ENCODE measurements around the gene LPAR1.

Gene LPAR1

GRCh38 chr9:110975278-110975677 is 63.0 kb downstream of the LPAR1 start:
- ATAC-seq (ENCODE audit: low read depth) (no peak), DNase-seq (ENCODE audit: low spot score in 2 of 2) (no peak)
- Mint-ChIP-seq H3K4me1 (no peaks in the 10 kb centered on the region), H3K36me3 (no peaks in the 10 kb centered on the region), H3K9me3 (peaks cover 2% of the 10 kb centered on the region), H3K27ac (no peak overlapping the region), H3K27me3 (no peaks in the 10 kb centered on the region), H3K4me3 (no peak overlapping the region)

GRCh38 chr9:110971705-110972104 is 66.6 kb downstream of the LPAR1 start:
- Mint-ChIP-seq H3K36me3 (no peaks in the 10 kb centered on the region), H3K9me3 (peaks cover 3% of the 10 kb centered on the region), H3K4me1 (no peaks in the 10 kb centered on the region), H3K27ac (no peak overlapping the region), H3K4me3 (no peak overlapping the region), H3K27me3 (no peaks in the 10 kb centered on the region)
- ATAC-seq (ENCODE audit: low read depth) = no peak
- no peak for DNase-seq (ENCODE audit: low spot score in 2 of 2)

- ATAC-seq (ENCODE audit: low read depth) (no peak), DNase-seq (ENCODE audit: low spot score in 2 of 2) (no peak)
- Mint-ChIP-seq H3K36me3 (no peaks in the 10 kb centered on the region), H3K27me3 (no peaks in the 10 kb centered on the region), H3K9me3 (peaks cover 3% of the 10 kb centered on the region), H3K27ac (no peak overlapping the region), H3K4me1 (no peaks in the 10 kb centered on the region), H3K4me3 (no peak overlapping the region)
These were observed 67.0 kb downstream of the LPAR1 start for GRCh38 chr9:110971234-110971633.

- no peak for ATAC-seq (ENCODE audit: low read depth)
- Mint-ChIP-seq H3K36me3 (no peaks in the 10 kb centered on the region), H3K27ac (no peak overlapping the region), H3K27me3 (no peaks in the 10 kb centered on the region), H3K9me3 (peaks cover 6% of the 10 kb centered on the region), H3K4me3 (no peak overlapping the region), H3K4me1 (no peaks in the 10 kb centered on the region)
- no peak for DNase-seq (ENCODE audit: low spot score in 2 of 2)
These were observed 68.3 kb downstream of the LPAR1 start for GRCh38 chr9:110969971-110970386.

- H3K4me1 Mint-ChIP-seq = no peaks in the 10 kb centered on the region
- H3K36me3 Mint-ChIP-seq = no peaks in the 10 kb centered on the region
- no peak overlapping the region for H3K4me3 Mint-ChIP-seq
- H3K27me3 Mint-ChIP-seq = no peaks in the 10 kb centered on the region
- no peak overlapping the region for H3K27ac Mint-ChIP-seq
- DNase-seq (ENCODE audit: low spot score in 2 of 2) (no peak), ATAC-seq (ENCODE audit: low read depth) (no peak)
- peaks cover 6% of the 10 kb centered on the region for H3K9me3 Mint-ChIP-seq
These were observed 70.2 kb downstream of the LPAR1 start for GRCh38 chr9:110968096-110968495.

- H3K4me3 Mint-ChIP-seq = no peak overlapping the region
- no peaks in the 10 kb centered on the region for H3K27me3 Mint-ChIP-seq
- no peaks in the 10 kb centered on the region for H3K4me1 Mint-ChIP-seq
- H3K27ac Mint-ChIP-seq = no peak overlapping the region
- ATAC-seq (ENCODE audit: low read depth) = no peak
- peaks cover 6% of the 10 kb centered on the region for H3K9me3 Mint-ChIP-seq
- H3K36me3 Mint-ChIP-seq = no peaks in the 10 kb centered on the region
- no peak for DNase-seq (ENCODE audit: low spot score in 2 of 2)
These were observed 71.1 kb downstream of the LPAR1 start for GRCh38 chr9:110967196-110967595.

GRCh38 chr9:110960288-110960687 is 78.0 kb downstream of the LPAR1 start:
- Mint-ChIP-seq H3K4me3 (no peak overlapping the region), H3K4me1 (no peaks in the 10 kb centered on the region), H3K27ac (no peak overlapping the region), H3K9me3 (peaks cover 18% of the 10 kb centered on the region), H3K36me3 (no peaks in the 10 kb centered on the region), H3K27me3 (no peaks in the 10 kb centered on the region)
- DNase-seq (ENCODE audit: low spot score in 2 of 2) (no peak), ATAC-seq (ENCODE audit: low read depth) (no peak)

GRCh38 chr9:110958847-110959246 is 79.4 kb downstream of the LPAR1 start:
- no peaks in the 10 kb centered on the region for H3K27me3 Mint-ChIP-seq

GRCh38 chr9:110954822-110955291 is 83.4 kb downstream of the LPAR1 start:
- ATAC-seq (ENCODE audit: low read depth) = no peak
- H3K36me3 Mint-ChIP-seq = no peaks in the 10 kb centered on the region

More at GRCh38 chr9:110958847-110959246, 79.4 kb downstream of the LPAR1 start:
- no peak for DNase-seq (ENCODE audit: low spot score in 2 of 2)
- H3K4me3 Mint-ChIP-seq = no peak overlapping the region
- peaks cover 28% of the 10 kb centered on the region for H3K9me3 Mint-ChIP-seq
- ATAC-seq (ENCODE audit: low read depth) = no peak
- H3K36me3 Mint-ChIP-seq = no peaks in the 10 kb centered on the region
- no peaks in the 10 kb centered on the region for H3K4me1 Mint-ChIP-seq
- no peak overlapping the region for H3K27ac Mint-ChIP-seq

GRCh38 chr9:110952540-110952859 is 85.8 kb downstream of the LPAR1 start:
- ATAC-seq (ENCODE audit: low read depth) (no peak), DNase-seq (ENCODE audit: low spot score in 2 of 2) (no peak)
- Mint-ChIP-seq H3K4me1 (no peaks in the 10 kb centered on the region), H3K27me3 (no peaks in the 10 kb centered on the region), H3K36me3 (no peaks in the 10 kb centered on the region), H3K27ac (no peak overlapping the region), H3K4me3 (no peak overlapping the region), H3K9me3 (peaks cover 14% of the 10 kb centered on the region)

More at GRCh38 chr9:110954822-110955291, 83.4 kb downstream of the LPAR1 start:
- Mint-ChIP-seq H3K27me3 (no peaks in the 10 kb centered on the region), H3K9me3 (peaks cover 30% of the 10 kb centered on the region), H3K27ac (no peak overlapping the region), H3K4me3 (no peak overlapping the region), H3K4me1 (no peaks in the 10 kb centered on the region)
- no peak for DNase-seq (ENCODE audit: low spot score in 2 of 2)

- Mint-ChIP-seq H3K4me1 (no peaks in the 10 kb centered on the region), H3K36me3 (no peaks in the 10 kb centered on the region), H3K9me3 (peaks cover 13% of the 10 kb centered on the region), H3K27me3 (no peaks in the 10 kb centered on the region), H3K4me3 (no peak overlapping the region), H3K27ac (no peak overlapping the region)
- ATAC-seq (ENCODE audit: low read depth) = no peak
- no peak for DNase-seq (ENCODE audit: low spot score in 2 of 2)
These were observed 86.3 kb downstream of the LPAR1 start for GRCh38 chr9:110951805-110952539.

- no peaks in the 10 kb centered on the region for H3K27me3 Mint-ChIP-seq
These were observed 88.1 kb downstream of the LPAR1 start for GRCh38 chr9:110950041-110950645.

GRCh38 chr9:110949081-110949480 is 89.2 kb downstream of the LPAR1 start:
- no peaks in the 10 kb centered on the region for H3K4me1 Mint-ChIP-seq
- H3K4me3 Mint-ChIP-seq = no peak overlapping the region
- H3K27me3 Mint-ChIP-seq = no peaks in the 10 kb centered on the region
- no peak for ATAC-seq (ENCODE audit: low read depth)
- no peaks in the 10 kb centered on the region for H3K36me3 Mint-ChIP-seq
- peaks cover 4% of the 10 kb centered on the region for H3K9me3 Mint-ChIP-seq
- H3K27ac Mint-ChIP-seq = no peak overlapping the region
- DNase-seq (ENCODE audit: low spot score in 2 of 2) = no peak

More at GRCh38 chr9:110950041-110950645, 88.1 kb downstream of the LPAR1 start:
- Mint-ChIP-seq H3K4me1 (no peaks in the 10 kb centered on the region), H3K36me3 (no peaks in the 10 kb centered on the region), H3K27ac (no peak overlapping the region), H3K9me3 (peaks cover 13% of the 10 kb centered on the region), H3K4me3 (no peak overlapping the region)
- ATAC-seq (ENCODE audit: low read depth) (no peak), DNase-seq (ENCODE audit: low spot score in 2 of 2) (no peak)

GRCh38 chr9:110947491-110948044 is 90.7 kb downstream of the LPAR1 start:
- H3K36me3 Mint-ChIP-seq = no peaks in the 10 kb centered on the region

More at GRCh38 chr9:110947491-110948044, 90.7 kb downstream of the LPAR1 start:
- no peaks in the 10 kb centered on the region for H3K4me1 Mint-ChIP-seq
- H3K27ac Mint-ChIP-seq = no peak overlapping the region
- DNase-seq (ENCODE audit: low spot score in 2 of 2) = no peak
- H3K27me3 Mint-ChIP-seq = no peaks in the 10 kb centered on the region
- no peaks in the 10 kb centered on the region for H3K9me3 Mint-ChIP-seq
- H3K4me3 Mint-ChIP-seq = no peak overlapping the region
- no peak for ATAC-seq (ENCODE audit: low read depth)
